HEK293T (cell line): ENCODE results near the gene ESD.

ENCODE experiments used
- CTCF ChIA-PET: fragments of 350-600 bp; formaldehyde crosslinking; extraction: SDS; loops from one replicate; lab custom pipeline; 2021; ENCODE audit warnings: antibody characterized with exemption, inconsistent platforms; lab: Yijun Ruan, JAX
- POLR2A ChIA-PET: fragments of 350-600 bp; formaldehyde crosslinking; extraction: SDS; loops from one replicate; lab custom pipeline; 2020; ENCODE audit warnings: antibody characterized with exemption, inconsistent platforms; lab: Yijun Ruan, JAX
- DNase-seq: peaks from one replicate; pipeline ENCODE4 v3.0.0; 2012; ENCODE audit warnings: mixed read lengths; ENCODE audit errors: extremely low spot score
- ARNT ChIP-seq: fragments of 450-650 bp; IDR thresholded peaks from 2 replicates; pipeline ENCODE4 v1.6.1; 2017; ENCODE audit warnings: mild to moderate bottlenecking
- BHLHE40 ChIP-seq: fragments of 450-650 bp; IDR thresholded peaks from 2 replicates; pipeline ENCODE4 v1.6.1; 2016; ENCODE audit warnings: mild to moderate bottlenecking, moderate library complexity, borderline replicate concordance
- CTBP1 ChIP-seq: fragments of 450-650 bp; IDR thresholded peaks from 2 replicates; pipeline ENCODE4 v1.6.1; 2016; ENCODE audit warnings: borderline replicate concordance
- ELF4 ChIP-seq: fragments of 450-650 bp; IDR thresholded peaks from 2 replicates; pipeline ENCODE4 v1.6.1; 2017; ENCODE audit warnings: antibody characterized with exemption
- FOXA1 ChIP-seq: fragments of 450-650 bp; IDR thresholded peaks from 2 replicates; pipeline ENCODE4 v1.6.1; 2016; ENCODE audit warnings: mild to moderate bottlenecking
- FOXK2 ChIP-seq: fragments of 450-650 bp; IDR thresholded peaks from 2 replicates; pipeline ENCODE4 v1.6.1; 2016; ENCODE audit warnings: mild to moderate bottlenecking
- FOXM1 ChIP-seq: fragments of 450-650 bp; IDR thresholded peaks from 2 replicates; pipeline ENCODE4 v1.6.1; 2017; ENCODE audit warnings: mild to moderate bottlenecking, borderline replicate concordance
- HDGF ChIP-seq: fragments of 450-650 bp; IDR thresholded peaks from 2 replicates; pipeline ENCODE4 v1.6.1; 2017; ENCODE audit warnings: antibody characterized with exemption, borderline replicate concordance
- L3MBTL2 ChIP-seq: fragments of 450-650 bp; conservative IDR thresholded peaks from 2 replicates; pipeline ENCODE4 v1.6.1; 2016; ENCODE audit warnings: mild to moderate bottlenecking
- LEF1 ChIP-seq: fragments of 450-650 bp; IDR thresholded peaks from 2 replicates; pipeline ENCODE4 v1.6.1; 2017; ENCODE audit warnings: mild to moderate bottlenecking, borderline replicate concordance
- NFRKB ChIP-seq: fragments of 450-650 bp; IDR thresholded peaks from 2 replicates; pipeline ENCODE4 v1.6.1; 2016; ENCODE audit warnings: mild to moderate bottlenecking, moderate library complexity
- PKNOX1 ChIP-seq: fragments of 450-650 bp; IDR thresholded peaks from 2 replicates; pipeline ENCODE4 v1.6.1; 2016
- SP1 ChIP-seq: fragments of 450-650 bp; IDR thresholded peaks from 2 replicates; pipeline ENCODE4 v1.6.1; 2017
- SUZ12 ChIP-seq: fragments of 450-650 bp; IDR thresholded peaks from 2 replicates; pipeline ENCODE4 v1.6.1; 2016; ENCODE audit warnings: mild to moderate bottlenecking
- TARDBP ChIP-seq: fragments of 450-650 bp; IDR thresholded peaks from 2 replicates; pipeline ENCODE4 v1.6.1; 2016
- ZNF384 ChIP-seq: fragments of 450-650 bp; IDR thresholded peaks from 2 replicates; pipeline ENCODE4 v1.6.1; 2016

Gene ESD

GRCh38 chr13:46796515-46797474 is at the start of gene ESD:
Gene ESD, minus strand, starts transcription at chr13:46797161. Its CDS starts 5,748 bp downstream, at chr13:46791413.
- POLR2A ChIA-PET: interaction anchor here (0.7 kb wide), 1 partner anchor 16 kb away, joined by 3 read pairs; no protein-coding TSS in a partner anchor
- DNase-seq: peak; percentile 92
- CTCF ChIA-PET: interaction anchor here (0.8 kb wide), 1 partner anchor 98 kb away, joined by 5 read pairs; no protein-coding TSS in a partner anchor
- no peak for TF ChIP-seq ARNT
- TF ChIP-seq TARDBP: no peak
- no peak for TF ChIP-seq ZNF384
- TF ChIP-seq L3MBTL2: peak; percentile 97
- TF ChIP-seq SP1: no peak

GRCh38 chr13:46846726-46847125 is 49.8 kb upstream of the ESD start:
- TF ChIP-seq SP1 (no peak), HDGF (no peak), ARNT (no peak), L3MBTL2 (no peak), SUZ12 (no peak), FOXK2 (no peak), BHLHE40 (no peak), LEF1 (no peak), ZNF384 (no peak), NFRKB (no peak)
- ChIA-PET POLR2A (no interaction called here), CTCF (no interaction called here)

GRCh38 chr13:46845146-46845545 is 48.2 kb upstream of the ESD start:
- CTCF ChIA-PET: no interaction called here
- POLR2A ChIA-PET: no interaction called here
- DNase-seq: no peak
- TF ChIP-seq ZNF384: no peak
- no peak for TF ChIP-seq ELF4
- TF ChIP-seq NFRKB: no peak
- TF ChIP-seq FOXK2: no peak
- no peak for TF ChIP-seq BHLHE40
- TF ChIP-seq FOXA1: no peak
- TF ChIP-seq L3MBTL2: no peak
- TF ChIP-seq SUZ12: no peak
- TF ChIP-seq HDGF: no peak
- no peak for TF ChIP-seq TARDBP
- TF ChIP-seq LEF1: no peak
- TF ChIP-seq SP1: no peak
- no peak for TF ChIP-seq CTBP1

More at GRCh38 chr13:46846726-46847125, 49.8 kb upstream of the ESD start:
- DNase-seq: no peak

GRCh38 chr13:46844431-46844830 is 47.5 kb upstream of the ESD start:
- no peak for DNase-seq
- CTCF ChIA-PET: interaction anchor here (0.7 kb wide), 1 partner anchor 130 kb away, joined by 7 read pairs; no protein-coding TSS in a partner anchor

GRCh38 chr13:46839399-46839798 is 42.4 kb upstream of the ESD start:
- TF ChIP-seq ELF4 (no peak), TARDBP (no peak), BHLHE40 (no peak), FOXK2 (no peak), ARNT (no peak), FOXM1 (no peak), FOXA1 (no peak), CTBP1 (no peak), NFRKB (no peak), SP1 (no peak), SUZ12 (no peak), ZNF384 (no peak), HDGF (no peak), LEF1 (no peak), PKNOX1 (no peak)
- DNase-seq: no peak
- ChIA-PET POLR2A (no interaction called here), CTCF (interaction anchor here (0.7 kb wide), 1 partner anchor 55 kb away, joined by 3 read pairs; no protein-coding TSS in a partner anchor)

More at GRCh38 chr13:46844431-46844830, 47.5 kb upstream of the ESD start:
- POLR2A ChIA-PET: no interaction called here
- TF ChIP-seq SUZ12 (no peak), BHLHE40 (no peak), HDGF (no peak)

GRCh38 chr13:46834657-46835056 is 37.7 kb upstream of the ESD start:
- TF ChIP-seq HDGF: no peak
- TF ChIP-seq CTBP1: no peak
- TF ChIP-seq LEF1: no peak
- no peak for TF ChIP-seq SP1
- TF ChIP-seq SUZ12: no peak
- TF ChIP-seq FOXA1: no peak
- no peak for TF ChIP-seq NFRKB
- no peak for TF ChIP-seq FOXM1
- TF ChIP-seq L3MBTL2: no peak
- TF ChIP-seq FOXK2: no peak
- no peak for TF ChIP-seq TARDBP
- no peak for TF ChIP-seq PKNOX1
- TF ChIP-seq ELF4: no peak
- TF ChIP-seq ZNF384: no peak
- TF ChIP-seq BHLHE40: no peak
- TF ChIP-seq ARNT: no peak
- no peak for DNase-seq
- CTCF ChIA-PET: no interaction called here
- POLR2A ChIA-PET: no interaction called here
